Measurements from ENCODE around the gene SRRM5. TPM values are rescaled to one million over a fixed set of nuclear protein-coding genes. Genes with fewer than 3 reads are reported as not detected.

SRRM5 gene
- total RNA-seq, 4 donors from 2014 or later: 1.4 TPM; not detected in 3

DNA sequence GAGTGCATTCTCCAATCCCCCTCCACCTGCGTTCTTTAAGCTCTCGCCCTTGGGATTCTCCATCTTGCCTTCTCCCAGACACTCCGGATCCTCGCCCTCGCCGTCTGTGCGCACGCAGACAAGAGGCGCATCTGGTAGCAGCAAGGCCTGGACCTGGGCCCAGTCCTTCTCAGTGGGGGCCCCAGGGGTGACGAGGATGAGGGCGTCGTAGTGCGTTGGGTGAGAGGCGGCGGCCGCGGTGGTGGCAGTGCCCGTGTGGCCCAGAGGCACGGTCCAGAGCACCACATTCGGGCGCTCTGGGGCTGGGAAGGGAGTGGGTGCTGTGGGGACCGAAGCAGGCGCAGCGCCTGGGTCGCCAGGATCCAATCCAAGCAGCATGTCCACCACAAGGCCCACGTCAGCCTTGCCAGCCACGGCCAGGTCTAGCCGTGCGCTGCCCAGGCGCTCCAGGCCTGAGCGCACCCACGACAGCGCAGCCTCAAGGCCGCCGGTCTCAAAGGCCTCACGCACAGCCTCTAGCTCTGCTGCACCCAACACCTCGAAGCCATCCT is 19.0 kb upstream of the SRRM5 start:
- Histone ChIP-seq H3K36me3 (peaks cover 33% of the 10 kb centered on the region), H3K4me3 (no peak overlapping the region)
- WGBS: 88% methylated on average over 26 of the region's 37 CpGs

DNA sequence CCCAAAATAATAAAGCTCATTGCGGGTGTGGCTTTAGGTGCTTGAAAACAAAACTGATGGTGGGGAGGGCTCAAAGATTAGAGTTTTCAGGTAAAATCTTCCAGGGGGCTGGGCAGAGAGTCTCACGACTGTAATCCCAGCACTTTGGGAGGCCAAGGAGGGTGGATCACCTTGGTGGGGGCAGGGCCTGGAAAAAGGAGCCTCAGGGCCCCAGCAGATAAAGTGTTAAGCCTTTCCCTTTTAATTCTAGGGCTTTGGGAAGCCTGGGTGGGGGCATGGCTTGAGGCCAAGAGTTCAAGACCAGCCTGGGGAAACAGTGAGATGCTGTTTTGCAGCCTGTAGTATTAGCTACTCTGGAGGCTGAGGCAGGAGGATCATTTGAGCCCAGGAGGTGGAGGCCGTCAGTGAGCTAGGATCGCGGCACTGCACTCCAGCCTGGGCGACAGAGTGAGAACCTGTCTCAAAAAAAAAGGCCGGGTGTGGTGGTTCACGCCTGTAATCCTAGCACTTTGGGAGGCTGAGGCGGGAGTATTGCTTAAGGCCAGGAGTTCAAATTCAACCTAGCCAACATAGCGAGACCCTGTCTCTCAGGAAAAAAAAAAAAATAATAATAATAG is 17.7 kb upstream of the SRRM5 start:
- Histone ChIP-seq H3K4me3 (peak overlapping the region; percentile 60), H3K27me3 (no peaks in the 10 kb centered on the region), H3K27ac (no peak overlapping the region), H3K9me3 (no peaks in the 10 kb centered on the region), H3K36me3 (peaks cover 40% of the 10 kb centered on the region), H3K4me1 (peaks cover 40% of the 10 kb centered on the region)
- no peak for TF ChIP-seq EP300 (IDR thresholded peaks at IDR 0.05)
- no peak for TF ChIP-seq POLR2A (IDR thresholded peaks at IDR 0.05)
- TF ChIP-seq POLR2AphosphoS5 (IDR thresholded peaks at IDR 0.05): no peak
- TF ChIP-seq, protein P1, sequence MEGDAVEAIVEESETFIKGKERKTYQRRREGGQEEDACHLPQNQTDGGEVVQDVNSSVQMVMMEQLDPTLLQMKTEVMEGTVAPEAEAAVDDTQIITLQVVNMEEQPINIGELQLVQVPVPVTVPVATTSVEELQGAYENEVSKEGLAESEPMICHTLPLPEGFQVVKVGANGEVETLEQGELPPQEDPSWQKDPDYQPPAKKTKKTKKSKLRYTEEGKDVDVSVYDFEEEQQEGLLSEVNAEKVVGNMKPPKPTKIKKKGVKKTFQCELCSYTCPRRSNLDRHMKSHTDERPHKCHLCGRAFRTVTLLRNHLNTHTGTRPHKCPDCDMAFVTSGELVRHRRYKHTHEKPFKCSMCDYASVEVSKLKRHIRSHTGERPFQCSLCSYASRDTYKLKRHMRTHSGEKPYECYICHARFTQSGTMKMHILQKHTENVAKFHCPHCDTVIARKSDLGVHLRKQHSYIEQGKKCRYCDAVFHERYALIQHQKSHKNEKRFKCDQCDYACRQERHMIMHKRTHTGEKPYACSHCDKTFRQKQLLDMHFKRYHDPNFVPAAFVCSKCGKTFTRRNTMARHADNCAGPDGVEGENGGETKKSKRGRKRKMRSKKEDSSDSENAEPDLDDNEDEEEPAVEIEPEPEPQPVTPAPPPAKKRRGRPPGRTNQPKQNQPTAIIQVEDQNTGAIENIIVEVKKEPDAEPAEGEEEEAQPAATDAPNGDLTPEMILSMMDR (IDR thresholded peaks at IDR 0.05): no peak
- 88% methylated on average over 10 of the region's 10 CpGs for WGBS
- DNase-seq (ENCODE audit: low spot score in 2 of 2): no peak

More for the DNA sequence above, 19.0 kb upstream of the SRRM5 start:
- TF ChIP-seq POLR2A (IDR thresholded peaks at IDR 0.05) (no peak), EP300 (IDR thresholded peaks at IDR 0.05) (no peak), POLR2AphosphoS5 (IDR thresholded peaks at IDR 0.05) (no peak)
- TF ChIP-seq, protein P1 (IDR thresholded peaks at IDR 0.05): no peak
- H3K27me3 ChIP-seq: no peaks in the 10 kb centered on the region
- no peaks in the 10 kb centered on the region for H3K9me3 ChIP-seq
- peaks cover 37% of the 10 kb centered on the region for H3K4me1 ChIP-seq
- no peak for DNase-seq (ENCODE audit: low spot score in 2 of 2)
- H3K27ac ChIP-seq: no peak overlapping the region

DNA sequence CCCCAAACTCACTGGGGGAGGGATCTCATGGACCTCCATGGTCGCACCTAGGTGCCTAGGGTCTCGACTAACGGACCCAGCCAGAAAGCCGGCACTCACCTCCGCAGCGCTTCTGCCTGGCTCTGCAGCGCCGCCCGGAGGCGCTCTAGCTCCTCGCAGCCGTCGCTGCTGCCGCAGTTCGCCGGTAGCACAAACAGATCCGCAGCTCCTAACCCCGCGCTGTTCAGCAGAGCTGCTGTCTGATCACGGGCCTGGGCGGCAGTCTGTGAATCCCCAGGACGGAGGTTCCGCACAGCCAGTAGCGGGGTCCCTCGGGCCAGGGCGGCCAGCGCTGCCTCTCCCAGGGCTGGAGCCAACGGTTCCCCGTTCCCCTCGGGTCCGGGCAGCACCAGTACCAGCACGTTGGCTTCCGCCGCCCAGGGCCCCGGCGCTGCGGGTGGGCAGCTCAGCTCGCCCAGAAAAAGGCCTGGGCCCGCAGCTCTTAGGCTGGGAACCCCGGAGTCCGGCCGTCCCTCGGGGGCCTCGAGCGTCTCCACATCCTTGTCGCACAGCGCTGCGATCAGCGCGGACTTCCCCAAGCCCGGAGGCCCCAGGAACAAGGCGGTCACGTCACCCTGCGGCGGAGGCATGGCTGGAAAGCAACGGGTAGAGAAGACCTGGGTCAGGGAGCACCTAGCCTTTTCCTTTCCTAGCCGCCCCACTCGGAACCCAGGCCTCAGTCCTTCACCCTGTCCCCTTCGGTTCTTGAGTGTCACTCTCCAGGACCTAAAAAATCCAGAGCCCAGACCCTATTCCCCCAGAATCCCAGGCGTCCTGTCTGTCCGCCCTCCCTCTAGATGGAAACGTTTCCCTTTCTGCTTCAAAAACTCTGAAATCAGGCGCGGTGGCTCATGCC is 16.9 kb upstream of the SRRM5 start:
- TF ChIP-seq EP300 (IDR thresholded peaks at IDR 0.05): no peak
- TF ChIP-seq, protein P1 (IDR thresholded peaks at IDR 0.05): peak; percentile 35 to 87
- TF ChIP-seq POLR2AphosphoS5 (IDR thresholded peaks at IDR 0.05): no peak
- Histone ChIP-seq H3K27ac (peak overlapping the region; percentile 96), H3K4me3 (peak overlapping the region; percentile 60), H3K9me3 (no peaks in the 10 kb centered on the region), H3K36me3 (peaks cover 40% of the 10 kb centered on the region), H3K27me3 (no peaks in the 10 kb centered on the region), H3K4me1 (peaks cover 40% of the 10 kb centered on the region)
- WGBS: 3% methylated on average over 48 of the region's 64 CpGs
- DNase-seq (ENCODE audit: low spot score in 2 of 2): peak in 1 of 2 donors; percentile 78

DNA sequence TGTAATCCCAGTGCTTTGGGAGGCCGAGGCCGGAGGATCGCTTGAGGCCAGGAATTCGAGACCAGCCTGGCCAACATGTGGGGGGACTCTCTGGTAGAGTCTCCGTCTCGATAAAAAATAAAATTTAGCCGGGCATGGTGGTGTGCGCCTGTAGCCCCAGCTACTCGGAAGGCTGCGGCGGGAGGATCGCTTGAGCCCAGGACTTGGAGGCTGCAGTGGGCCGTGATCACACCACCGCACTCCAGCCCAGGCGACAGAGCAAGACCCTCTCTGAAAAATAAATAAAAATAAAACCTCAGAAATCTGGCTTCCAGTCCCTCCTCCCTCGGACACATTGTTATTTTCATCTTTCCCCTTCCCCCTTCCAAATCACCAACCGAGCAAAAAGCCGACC is 16.3 kb upstream of the SRRM5 start:
- DNase-seq (ENCODE audit: low spot score in 2 of 2): no peak
- no peaks in the 10 kb centered on the region for H3K9me3 ChIP-seq
- H3K27ac ChIP-seq: peak overlapping the region; percentile 96
- TF ChIP-seq, protein P1 (IDR thresholded peaks at IDR 0.05): no peak
- peak in 1 of 2 donors; percentile 61 for TF ChIP-seq POLR2A (IDR thresholded peaks at IDR 0.05)
- H3K4me1 ChIP-seq: peaks cover 40% of the 10 kb centered on the region
- peaks cover 37% of the 10 kb centered on the region for H3K36me3 ChIP-seq
- no peaks in the 10 kb centered on the region for H3K27me3 ChIP-seq
- peak overlapping the region; percentile 60 for H3K4me3 ChIP-seq
- 0% methylated on average over 17 of the region's 18 CpGs for WGBS
